Esophagus muscularis mucosa (tissue), 3 donors: ENCODE measurements around the gene ASTL.

ENCODE experiments used
- CTCF ChIP-seq, 3 experiments: fragments of 200-600 bp in 2 of 3; fragments of 450-650 bp in 1 of 3; sonication (generic) in 2 of 3; IDR thresholded peaks; one replicate each; pipeline ENCODE4 v1.5.1; 2017 to 2019; ENCODE audit warnings: antibody characterized with exemption in 3 of 3, mild to moderate bottlenecking in 2 of 3, moderate library complexity in 1 of 3
- POLR2A ChIP-seq: fragments of 450-650 bp; IDR thresholded peaks from one replicate; pipeline ENCODE4 v1.6.1; 2017; ENCODE audit warnings: antibody characterized with exemption, moderate library complexity, mild to moderate bottlenecking, low read depth

GRCh38 chr2:96103761-96104486 is 34.4 kb downstream of the ASTL start:
- TF ChIP-seq POLR2A (no peak), CTCF (IDR thresholded peaks at IDR 0.05) (no peak)
